K562 (cell line): ENCODE measurements around the gene VGLL3. TPM values are rescaled to one million over a fixed set of nuclear protein-coding genes. Genes with fewer than 3 reads are reported as not detected.

Experiments used
- ATAC-seq: fragments of 200-7000 bp; cut with Tn5 transposase; 3 replicates; pipeline ENCODE4 v1.9.1; 2020; ENCODE audit warnings: moderate library complexity
- BruUV-seq: library from RNA; stranded (reverse); fragments of 400-500 nt; replicated peaks from 2 replicates; lab custom pipeline; 2021; lab: Mats Ljungman, UMichigan
- CTCF ChIA-PET: fragments of 300-600 bp; formaldehyde crosslinking; extraction: SDS; loops from one replicate; lab custom pipeline; 2021; ENCODE audit warnings: low intra/inter-chr PET ratio; lab: Yijun Ruan, JAX
- POLR2A ChIA-PET: fragments of 300-600, 350-650 bp; sonication (Branson Sonifier 250); formaldehyde crosslinking; extraction: SDS; loops from one replicate; lab custom pipeline; 2021; ENCODE audit warnings: antibody characterized with exemption, inconsistent platforms; lab: Yijun Ruan, JAX
- DNase-seq, 4 experiments: peaks; one replicate each; pipeline versions ENCODE4 v3.0.0 to v3.0.0-alpha.2; 2011 to 2018; ENCODE audit warnings: low spot score in 3 of 4, mixed read lengths in 3 of 4; ENCODE audit errors: extremely low read depth in 1 of 4
- FAIRE-seq: peaks from 2 replicates; lab custom pipeline; 2011; peaks lifted over from hg19 to GRCh38; lab: Jason Lieb, UNC
- H2AFZ ChIP-seq: 2 replicates; pipeline ENCODE4 v1.6.0; 2011; ENCODE audit warnings: low read depth, low read length, control low read depth, inconsistent platforms
- H3K27ac ChIP-seq: fragments of 200-600 bp; 3 replicates; pipeline ENCODE4 v1.8.0; 2011; ENCODE audit warnings: low read depth, mild to moderate bottlenecking, control low read depth, inconsistent platforms, low read length, moderate library complexity, mixed read lengths; ENCODE audit errors: extremely low read depth
- H3K27me3 ChIP-seq, 2 experiments: fragments of 300-600 bp in 1 of 2; 2 replicates in 1 of 2; 3 replicates in 1 of 2; pipeline versions ENCODE4 v1.6.0 to v1.8.0; 2011; ENCODE audit warnings: inconsistent platforms in 2 of 2, low read length in 2 of 2, mild to moderate bottlenecking in 1 of 2, mixed read lengths in 1 of 2, moderate library complexity in 1 of 2; ENCODE audit not compliant: control insufficient read depth in 2 of 2, insufficient read depth in 2 of 2
- H3K36me3 ChIP-seq: fragments of 300-600 bp; 3 replicates; pipeline ENCODE4 v1.8.0; 2011; ENCODE audit warnings: mild to moderate bottlenecking, low read length, inconsistent platforms; ENCODE audit not compliant: control insufficient read depth, insufficient read depth
- H3K4me1 ChIP-seq, 2 experiments: fragments of 200-600 bp in 1 of 2; replicated peaks in 1 of 2; 2 replicates in 1 of 2; 3 replicates in 1 of 2; pipeline versions ENCODE4 v1.5.1 to v1.8.0; 2011; ENCODE audit warnings: inconsistent platforms in 2 of 2, low read length in 2 of 2, mild to moderate bottlenecking in 1 of 2, mixed read lengths in 1 of 2, moderate library complexity in 1 of 2; ENCODE audit not compliant: control insufficient read depth in 2 of 2, insufficient read depth in 2 of 2
- H3K4me2 ChIP-seq: 2 replicates; pipeline ENCODE4 v1.6.1; 2011; ENCODE audit warnings: low read length, control low read depth, inconsistent platforms, mixed read lengths; ENCODE audit not compliant: insufficient read depth
- H3K4me3 ChIP-seq: fragments of 200-600 bp; sonication (generic), shearing (Covaris generic); 2 replicates; pipeline ENCODE4 v1.5.1; 2016; ENCODE audit warnings: control low read depth, inconsistent platforms
- H3K79me2 ChIP-seq: fragments of 200-600 bp; 3 replicates; pipeline ENCODE4 v1.8.0; 2011; ENCODE audit warnings: low read length, inconsistent platforms; ENCODE audit not compliant: control insufficient read depth, insufficient read depth
- H3K9ac ChIP-seq, 2 experiments: 2 replicates each; pipeline versions ENCODE4 v1.6.0 to v1.6.1; 2011; ENCODE audit warnings: low read depth in 2 of 2, low read length in 2 of 2, control low read depth in 1 of 2, inconsistent platforms in 1 of 2, mild to moderate bottlenecking in 1 of 2, mixed read lengths in 1 of 2; ENCODE audit not compliant: insufficient read depth in 1 of 2
- H3K9me1 ChIP-seq: one replicate; pipeline ENCODE4 v1.6.0; 2011; ENCODE audit warnings: inconsistent platforms, mild to moderate bottlenecking, low read length, moderate library complexity; ENCODE audit not compliant: control insufficient read depth, insufficient read depth
- H3K9me3 ChIP-seq: replicated peaks from 2 replicates; pipeline ENCODE4 v1.5.1; 2011; ENCODE audit warnings: low read depth, low read length, inconsistent platforms; ENCODE audit not compliant: control insufficient read depth, insufficient read depth
- H4K20me1 ChIP-seq: replicated peaks from 2 replicates; pipeline ENCODE4 v1.6.1; 2011; ENCODE audit warnings: low read length, inconsistent platforms, mixed read lengths; ENCODE audit not compliant: control insufficient read depth, insufficient read depth
- BRD9 ChIP-seq: fragments of 450-650 bp; IDR thresholded peaks from 2 replicates; pipeline ENCODE4 v1.6.1; 2018; ENCODE audit warnings: low read depth; ENCODE audit not compliant: partially characterized antibody
- ZBED1 ChIP-seq: IDR thresholded peaks from 2 replicates; pipeline ENCODE4 v1.6.1; 2014
- ZFP1 ChIP-seq: fragments of 450-650 bp; formaldehyde crosslinking; IDR thresholded peaks from 2 replicates; pipeline ENCODE4 v1.4.0; 2020; ENCODE audit warnings: mild to moderate bottlenecking, mixed read lengths
- WGBS: fragments of 100-300 bp; shearing (Covaris generic); methylation state at CpG from one replicate; pipeline ENCODE4 v1.1.6; 2016; ENCODE audit warnings: low coverage, mixed read lengths; ENCODE audit not compliant: insufficient coverage; ENCODE audit errors: missing lambda C conversion rate; 5-methylcytosine and 5-hydroxymethylcytosine counted together
- in situ Hi-C: fragments of 300-500 bp; cut with MboI; formaldehyde crosslinking; loops from 4 replicates; pipeline ENCODE4 v1.15.0; 2018; ENCODE audit warnings: inconsistent platforms, mixed read lengths
- intact Hi-C: fragments of 100-400 bp; cut with micrococcal nuclease; formaldehyde crosslinking; loops from 2 replicates; pipeline ENCODE4 v1.14.2; 2022
- polyA plus RNA-seq, 8 experiments: library from polyadenylated mRNA; depleted of rRNA in 4 of 8; stranded (reverse) in 5 of 8; unstranded in 3 of 8; fragments of >200 nt; fragmentation: Nextera tagmentation in 2 of 8; fragmentation: Illumina TruSeq in 1 of 8; extraction: Ambion mirVana in 2 of 8; extraction: Trizol in 1 of 8; gene quantifications; 2 replicates each; pipeline versions ENCODE4 v1.2.1 to v1.2.3, GENCODE V29; 2011 to 2014; ENCODE audit warnings: inconsistent platforms in 1 of 8, missing spikeins in 1 of 8
- total RNA-seq, 7 experiments: library from RNA; depleted of rRNA in 6 of 7; stranded (reverse); fragments of >200 nt in 6 of 7; fragmentation: Illumina TruSeq in 2 of 7; extraction: Trizol in 2 of 7; gene quantifications; 2 replicates each; pipeline versions ENCODE4 v1.2.1 to v1.2.3, GENCODE V29; 2011 to 2021; ENCODE audit warnings: low replicate concordance in 1 of 7
- TF ChIP-seq, protein P1 (sequence below): sonication (generic); formaldehyde crosslinking; IDR thresholded peaks from 2 replicates; pipeline ENCODE4 v1.8.0; 2023; ENCODE audit warnings: missing genetic modification reagents, mild to moderate bottlenecking, borderline replicate concordance
- TF ChIP-seq, protein P2 (sequence below): fragments of 250-450 bp; sonication (Bioruptor Pico); IDR thresholded peaks from 2 replicates; pipeline ENCODE4 v1.8.0; 2022; ENCODE audit warnings: moderate library complexity, mild to moderate bottlenecking, inconsistent platforms
- TF ChIP-seq, protein P3 (sequence below): sonication (generic); formaldehyde crosslinking; IDR thresholded peaks from 2 replicates; pipeline ENCODE4 v1.8.0; 2022; ENCODE audit warnings: mild to moderate bottlenecking, low read depth, missing genetic modification reagents
- TF ChIP-seq, protein P4 (sequence below): fragments of 250-450 bp; sonication (Bioruptor Pico); IDR thresholded peaks from 2 replicates; pipeline ENCODE4 v1.5.1; 2021; ENCODE audit warnings: mild to moderate bottlenecking

VGLL3 gene
- total and polyA plus RNA-seq, 9 of the 15 experiments (the other 6 are each of a cell fraction or from before 2014, with no cell fraction given): under 0.01 to 0.09 (median 0.04) TPM; not detected in 6

DNA sequence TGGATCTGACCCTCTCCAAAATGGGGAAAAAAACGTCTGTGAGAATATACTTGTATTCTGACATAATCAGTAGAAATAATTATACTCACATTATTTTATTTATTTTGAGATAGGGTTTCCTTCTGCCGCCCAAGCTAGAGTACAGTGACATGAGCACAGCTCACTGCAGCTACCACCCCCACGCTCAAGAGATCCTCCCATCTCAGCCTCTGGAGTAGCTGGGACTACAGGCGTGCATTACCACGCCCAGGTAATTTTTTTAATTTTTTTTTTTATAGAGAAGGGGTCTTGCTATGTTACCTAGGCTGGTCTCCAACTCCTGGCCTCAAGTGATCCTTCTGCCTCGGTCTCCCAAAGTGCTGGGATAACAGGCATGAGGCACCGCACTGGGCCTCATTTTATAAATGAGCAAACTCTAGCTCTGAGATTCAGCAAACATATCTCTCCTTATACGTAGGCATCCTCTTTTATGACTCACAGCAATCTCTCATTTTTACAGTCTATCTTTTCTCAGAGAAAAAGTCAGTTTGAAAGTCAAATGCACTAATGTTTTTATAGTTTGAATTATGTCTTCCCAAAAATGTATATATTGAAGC, 989 bp upstream of the VGLL3 start:
- in situ Hi-C loops: no loop called here
- no peak overlapping the region for H3K4me2 ChIP-seq
- peaks cover 0 to 12% of the 10 kb centered on the region in 2 experiments; a peak in 1 of 5 replicates for H3K4me1 ChIP-seq
- no TSS peak for BruUV-seq
- H3K9ac ChIP-seq: no peak overlapping the region
- H3K27me3 ChIP-seq: peaks cover 0 to 8% of the 10 kb centered on the region in 2 experiments; a peak in 2 of 5 replicates
- H3K79me2 ChIP-seq: no peaks in the 10 kb centered on the region
- no peak for DNase-seq
- H3K4me3 ChIP-seq: no peak overlapping the region
- no peaks in the 10 kb centered on the region for H3K9me1 ChIP-seq
- POLR2A ChIA-PET: no interaction called here
- no peak overlapping the region for H3K27ac ChIP-seq
- no peak for FAIRE-seq
- CTCF ChIA-PET: no interaction called here
- WGBS: 2% methylated on average over 8 of the region's 8 CpGs
- no peaks in the 10 kb centered on the region for H3K36me3 ChIP-seq
- TF ChIP-seq, protein P1, sequence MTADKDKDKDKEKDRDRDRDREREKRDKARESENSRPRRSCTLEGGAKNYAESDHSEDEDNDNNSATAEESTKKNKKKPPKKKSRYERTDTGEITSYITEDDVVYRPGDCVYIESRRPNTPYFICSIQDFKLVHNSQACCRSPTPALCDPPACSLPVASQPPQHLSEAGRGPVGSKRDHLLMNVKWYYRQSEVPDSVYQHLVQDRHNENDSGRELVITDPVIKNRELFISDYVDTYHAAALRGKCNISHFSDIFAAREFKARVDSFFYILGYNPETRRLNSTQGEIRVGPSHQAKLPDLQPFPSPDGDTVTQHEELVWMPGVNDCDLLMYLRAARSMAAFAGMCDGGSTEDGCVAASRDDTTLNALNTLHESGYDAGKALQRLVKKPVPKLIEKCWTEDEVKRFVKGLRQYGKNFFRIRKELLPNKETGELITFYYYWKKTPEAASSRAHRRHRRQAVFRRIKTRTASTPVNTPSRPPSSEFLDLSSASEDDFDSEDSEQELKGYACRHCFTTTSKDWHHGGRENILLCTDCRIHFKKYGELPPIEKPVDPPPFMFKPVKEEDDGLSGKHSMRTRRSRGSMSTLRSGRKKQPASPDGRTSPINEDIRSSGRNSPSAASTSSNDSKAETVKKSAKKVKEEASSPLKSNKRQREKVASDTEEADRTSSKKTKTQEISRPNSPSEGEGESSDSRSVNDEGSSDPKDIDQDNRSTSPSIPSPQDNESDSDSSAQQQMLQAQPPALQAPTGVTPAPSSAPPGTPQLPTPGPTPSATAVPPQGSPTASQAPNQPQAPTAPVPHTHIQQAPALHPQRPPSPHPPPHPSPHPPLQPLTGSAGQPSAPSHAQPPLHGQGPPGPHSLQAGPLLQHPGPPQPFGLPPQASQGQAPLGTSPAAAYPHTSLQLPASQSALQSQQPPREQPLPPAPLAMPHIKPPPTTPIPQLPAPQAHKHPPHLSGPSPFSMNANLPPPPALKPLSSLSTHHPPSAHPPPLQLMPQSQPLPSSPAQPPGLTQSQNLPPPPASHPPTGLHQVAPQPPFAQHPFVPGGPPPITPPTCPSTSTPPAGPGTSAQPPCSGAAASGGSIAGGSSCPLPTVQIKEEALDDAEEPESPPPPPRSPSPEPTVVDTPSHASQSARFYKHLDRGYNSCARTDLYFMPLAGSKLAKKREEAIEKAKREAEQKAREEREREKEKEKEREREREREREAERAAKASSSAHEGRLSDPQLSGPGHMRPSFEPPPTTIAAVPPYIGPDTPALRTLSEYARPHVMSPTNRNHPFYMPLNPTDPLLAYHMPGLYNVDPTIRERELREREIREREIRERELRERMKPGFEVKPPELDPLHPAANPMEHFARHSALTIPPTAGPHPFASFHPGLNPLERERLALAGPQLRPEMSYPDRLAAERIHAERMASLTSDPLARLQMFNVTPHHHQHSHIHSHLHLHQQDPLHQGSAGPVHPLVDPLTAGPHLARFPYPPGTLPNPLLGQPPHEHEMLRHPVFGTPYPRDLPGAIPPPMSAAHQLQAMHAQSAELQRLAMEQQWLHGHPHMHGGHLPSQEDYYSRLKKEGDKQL (CRISPR knock-in tag): no peak
- TF ChIP-seq ZFP1: no peak
- TF ChIP-seq, protein P2, sequence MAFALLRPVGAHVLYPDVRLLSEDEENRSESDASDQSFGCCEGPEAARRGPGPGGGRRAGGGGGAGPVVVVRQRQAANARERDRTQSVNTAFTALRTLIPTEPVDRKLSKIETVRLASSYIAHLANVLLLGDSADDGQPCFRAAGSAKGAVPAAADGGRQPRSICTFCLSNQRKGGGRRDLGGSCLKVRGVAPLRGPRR: no peak
- TF ChIP-seq BRD9: no peak
- TF ChIP-seq, protein P3, sequence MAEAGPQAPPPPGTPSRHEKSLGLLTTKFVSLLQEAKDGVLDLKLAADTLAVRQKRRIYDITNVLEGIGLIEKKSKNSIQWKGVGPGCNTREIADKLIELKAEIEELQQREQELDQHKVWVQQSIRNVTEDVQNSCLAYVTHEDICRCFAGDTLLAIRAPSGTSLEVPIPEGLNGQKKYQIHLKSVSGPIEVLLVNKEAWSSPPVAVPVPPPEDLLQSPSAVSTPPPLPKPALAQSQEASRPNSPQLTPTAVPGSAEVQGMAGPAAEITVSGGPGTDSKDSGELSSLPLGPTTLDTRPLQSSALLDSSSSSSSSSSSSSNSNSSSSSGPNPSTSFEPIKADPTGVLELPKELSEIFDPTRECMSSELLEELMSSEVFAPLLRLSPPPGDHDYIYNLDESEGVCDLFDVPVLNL (CRISPR knock-in tag): no peak
- no peak for TF ChIP-seq ZBED1
- TF ChIP-seq, protein P4, sequence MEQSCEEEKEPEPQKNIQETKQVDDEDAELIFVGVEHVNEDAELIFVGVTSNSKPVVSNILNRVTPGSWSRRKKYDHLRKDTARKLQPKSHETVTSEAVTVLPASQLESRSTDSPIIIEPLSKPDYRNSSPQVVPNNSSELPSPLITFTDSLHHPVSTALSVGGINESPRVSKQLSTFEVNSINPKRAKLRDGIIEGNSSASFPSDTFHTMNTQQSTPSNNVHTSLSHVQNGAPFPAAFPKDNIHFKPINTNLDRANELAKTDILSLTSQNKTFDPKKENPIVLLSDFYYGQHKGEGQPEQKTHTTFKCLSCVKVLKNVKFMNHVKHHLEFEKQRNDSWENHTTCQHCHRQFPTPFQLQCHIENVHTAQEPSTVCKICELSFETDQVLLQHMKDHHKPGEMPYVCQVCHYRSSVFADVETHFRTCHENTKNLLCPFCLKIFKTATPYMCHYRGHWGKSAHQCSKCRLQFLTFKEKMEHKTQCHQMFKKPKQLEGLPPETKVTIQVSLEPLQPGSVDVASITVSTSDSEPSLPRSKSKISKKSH: no peak
- H2AFZ ChIP-seq: no peak overlapping the region
- no peaks in the 10 kb centered on the region for H4K20me1 ChIP-seq
- intact Hi-C loops: no loop called here
- no peaks in the 10 kb centered on the region for H3K9me3 ChIP-seq
- ATAC-seq: no peak
